ENCODE data around the gene PURA.

PURA gene

GRCh38 chr5:140109018-140109758 is 4.7 kb upstream of the PURA start:
- DNase-seq: peak in 4 of 10 donors; percentile 6 to 69 (median 40)
- intact Hi-C loops (cut with DNase I): no loop called here

GRCh38 chr5:140109759-140110645 is 3.9 kb upstream of the PURA start:
- intact Hi-C loops (cut with DNase I): loop anchor here (5.0 kb wide), 1 partner anchor 37 kb away; no protein-coding TSS in a partner anchor
- DNase-seq: no peak

GRCh38 chr5:140110646-140110957 is 3.3 kb upstream of the PURA start:
- intact Hi-C loops (cut with DNase I): loop anchor here (5.0 kb wide), 1 partner anchor 37 kb away; no protein-coding TSS in a partner anchor

GRCh38 chr5:140111011-140111858 is 2.7 kb upstream of the PURA start:
- intact Hi-C loops (cut with DNase I): loop anchor here (5.0 kb wide), 1 partner anchor 36 kb away; no protein-coding TSS in a partner anchor

More at GRCh38 chr5:140110646-140110957, 3.3 kb upstream of the PURA start:
- DNase-seq: no peak

GRCh38 chr5:140111859-140112551 is 1.9 kb upstream of the PURA start:
- intact Hi-C loops (cut with DNase I): loop anchor here (5.0 kb wide), 1 partner anchor 35 kb away; no protein-coding TSS in a partner anchor
- DNase-seq: no peak

More at GRCh38 chr5:140111011-140111858, 2.7 kb upstream of the PURA start:
- no peak for DNase-seq

GRCh38 chr5:140112685-140113179 is 1.2 kb upstream of the PURA start:
- intact Hi-C loops (cut with DNase I): loop anchor here (5.0 kb wide), 1 partner anchor 35 kb away; no protein-coding TSS in a partner anchor
- DNase-seq: no peak

GRCh38 chr5:140113180-140113698 is 670 bp upstream of the PURA start:
- intact Hi-C loops (cut with DNase I): loop anchor here (5.0 kb wide), 1 partner anchor 34 kb away; no protein-coding TSS in a partner anchor
- DNase-seq: peak in 7 of 10 donors; percentile 19 to 86 (median 32)

- DNase-seq: peak; percentile 21 to 86 (median 32)
Observed at GRCh38 chr5:140114341-140115185, 654 bp downstream of the PURA start.

GRCh38 chr5:140115186-140115500 is 1.2 kb downstream of the PURA start:
- no peak for DNase-seq
- intact Hi-C loops (cut with DNase I): no loop called here

More at GRCh38 chr5:140114341-140115185, 654 bp downstream of the PURA start:
- intact Hi-C loops (cut with DNase I): loop anchor here (5.0 kb wide), 1 partner anchor 33 kb away; no protein-coding TSS in a partner anchor

- intact Hi-C loops (cut with DNase I): no loop called here
Observed at GRCh38 chr5:140116716-140117115, 2.8 kb downstream of the PURA start.

GRCh38 chr5:140117523-140117922 is 3.6 kb downstream of the PURA start:
- no peak for DNase-seq
- intact Hi-C loops (cut with DNase I): no loop called here

More at GRCh38 chr5:140116716-140117115, 2.8 kb downstream of the PURA start:
- no peak for DNase-seq

- DNase-seq: no peak
- intact Hi-C loops (cut with DNase I): no loop called here
Observed at GRCh38 chr5:140118302-140118936, 4.5 kb downstream of the PURA start.

GRCh38 chr5:140125637-140126036 is 11.7 kb downstream of the PURA start, which contains the start of gene IGIP:
TSS of gene IGIP (plus strand) at chr5:140125937. CDS start at chr5:140128477, 2,540 bp downstream.
- intact Hi-C loops (cut with DNase I): no loop called here
- no peak for DNase-seq

GRCh38 chr5:140126315-140127012 is 12.6 kb downstream of the PURA start:
- no peak for DNase-seq
- intact Hi-C loops (cut with DNase I): no loop called here

GRCh38 chr5:140128376-140128775 is 14.5 kb downstream of the PURA start:
- intact Hi-C loops (cut with DNase I): no loop called here
- no peak for DNase-seq

GRCh38 chr5:140130949-140131733 is 17.2 kb downstream of the PURA start:
- DNase-seq: no peak
- intact Hi-C loops (cut with DNase I): no loop called here

All from posterior cingulate gyrus (tissue), 11 donors.